Adrenal gland (tissue), 12 donors: ENCODE data around the gene OARD1. TPM values are rescaled to one million over a fixed set of nuclear protein-coding genes. Genes with fewer than 3 reads are reported as not detected.
A peak's percentile ranks its signal among the peaks of the same experiment; 100 is the strongest.

ENCODE experiments used
- DNase-seq, 7 donors: peaks; one replicate each; pipeline ENCODE4 v3.0.0-alpha.2; 2019 to 2020
- H3K27ac ChIP-seq, 5 donors: fragments of 200-600 bp; sonication (generic) in 4 of 5; 1 replicate in 3 of 5; 2 replicates in 2 of 5; pipeline versions ENCODE4 v1.5.1 to v1.8.0; 2016 to 2020; ENCODE audit warnings: mild to moderate bottlenecking in 1 of 5
- H3K27me3 ChIP-seq: fragments of 200-600 bp; 2 replicates; pipeline ENCODE4 v1.8.0; 2021
- H3K36me3 ChIP-seq, 2 donors: fragments of 200-600 bp; replicated peaks in 1 of 2; 1 replicate in 1 of 2; 2 replicates in 1 of 2; pipeline versions ENCODE4 v1.5.1 to v1.8.0; 2018 to 2022
- H3K4me1 ChIP-seq, 2 donors: fragments of 200-600 bp; replicated peaks in 1 of 2; 1 replicate in 1 of 2; 2 replicates in 1 of 2; pipeline versions ENCODE4 v1.5.1 to v1.8.0; 2018 to 2021
- H3K4me3 ChIP-seq, 4 donors: fragments of 200-600 bp; sonication (generic) in 3 of 4; one replicate each; pipeline ENCODE4 v1.5.1; 2016 to 2018
- H3K9me3 ChIP-seq, 3 donors: fragments of 200-600 bp; sonication (generic) in 1 of 3; replicated peaks in 1 of 3; 1 replicate in 2 of 3; 2 replicates in 1 of 3; pipeline versions ENCODE4 v1.5.1 to v1.8.0; 2016 to 2021
- CTCF ChIP-seq, 6 experiments: fragments of 450-650 bp in 4 of 6; fragments of 200-600 bp in 2 of 6; sonication (generic) in 1 of 6; IDR thresholded peaks; 1 replicate in 5 of 6; 2 replicates in 1 of 6; pipeline versions ENCODE4 v1.5.1 to v1.8.0; 2016 to 2021; ENCODE audit warnings: antibody characterized with exemption in 6 of 6, mild to moderate bottlenecking in 2 of 6, moderate library complexity in 1 of 6
- POLR2A ChIP-seq, 2 donors: fragments of 450-650 bp; IDR thresholded peaks; one replicate each; pipeline ENCODE4 v1.6.1; 2017; ENCODE audit warnings: antibody characterized with exemption in 2 of 2, mild to moderate bottlenecking in 2 of 2, moderate library complexity in 1 of 2
- WGBS, 4 donors: extraction: QIAGEN DNeasy Blood & Tissue Kit in 2 of 4; methylation state at CpG; one replicate each; pipeline versions ENCODE4 v1.1.5 to v1.1.7; 2013 to 2017; 5-methylcytosine and 5-hydroxymethylcytosine counted together
- intact Hi-C, 2 donors: fragments of 100-400 bp; cut with DNase I; formaldehyde crosslinking; loops; one replicate each; pipeline versions ENCODE4 v1.14.1 to v1.15.0; 2022 to 2023
- polyA plus RNA-seq, 3 donors: library from polyadenylated mRNA; stranded (reverse); fragments of 200-250 nt in 2 of 3; fragments of 350-450 nt in 1 of 3; fragmentation: Illumina TruSeq in 1 of 3; extraction: RNeasy Lipid Tissue Mini Kit (QIAGEN cat#74804) in 1 of 3; gene quantifications; one replicate each; pipeline ENCODE4 v1.2.3, GENCODE V29; 2013 to 2014
- total RNA-seq, 9 donors: library from RNA; depleted of rRNA in 4 of 9; stranded (reverse); fragments of >200 nt in 4 of 9; fragments of 120-200 nt in 1 of 9; fragmentation: NEBNext Ultra II Directional in 1 of 9; extraction: Animal tissue kit (Norgen Biotek cat#: 25700) in 1 of 9; gene quantifications; one replicate each; pipeline versions ENCODE4 v1.1.0 to v1.2.4, GENCODE V29; 2013 to 2023
- donor health status: healthy with polysubstance abuse.
- donor health status: Bipolar disorder and iron deficiency.
- donor health status: DM: yes; HTN: yes; CAD: no.
- donor health status: DM: no; HTN: no; CAD: no.
- donor health status: DM: no; HTN: no; CAD: no.
- donor health status: DM: yes; HTN: yes; CAD: no.

The OARD1 gene
- total and polyA plus RNA-seq, 12 donors: 10.1 to 44.4 (median 24.1) TPM

- intact Hi-C loops: no loop called here
Measured at GRCh38 chr6:41097467-41098090, 25.4 kb upstream of the OARD1 start.

GRCh38 chr6:41093729-41094128, 21.6 kb upstream of the OARD1 start:
- Histone ChIP-seq H3K9me3 (no peaks in the 10 kb centered on the region), H3K36me3 (peaks cover 0 to 94% of the 10 kb centered on the region in 2 donors)

More at GRCh38 chr6:41097467-41098090, 25.4 kb upstream of the OARD1 start:
- Histone ChIP-seq H3K4me1 (peaks cover 0 to 21% of the 10 kb centered on the region in 2 donors), H3K36me3 (peaks cover 0 to 74% of the 10 kb centered on the region in 2 donors), H3K27ac (peak overlapping the region in 1 of 5 donors; percentile 33), H3K27me3 (no peaks in the 10 kb centered on the region), H3K4me3 (no peak overlapping the region), H3K9me3 (no peaks in the 10 kb centered on the region)
- no peak for DNase-seq
- TF ChIP-seq CTCF (IDR thresholded peaks at IDR 0.05) (no peak), POLR2A (IDR thresholded peaks at IDR 0.05) (no peak)
- WGBS, 4 donors: 75 to 81% (median 75%) methylated on average over 5 of the region's 5 CpGs

GRCh38 chr6:41092421-41093140, 20.4 kb upstream of the OARD1 start:
- H3K4me1 ChIP-seq: peaks cover 0 to 18% of the 10 kb centered on the region in 2 donors
- WGBS, 4 donors: 94 to 100% (median 96%) methylated on average over 4 of the region's 4 CpGs
- no peaks in the 10 kb centered on the region for H3K27me3 ChIP-seq
- intact Hi-C loops: no loop called here
- H3K4me3 ChIP-seq: no peak overlapping the region
- no peak overlapping the region for H3K27ac ChIP-seq
- TF ChIP-seq CTCF (IDR thresholded peaks at IDR 0.05) (peak in 4 of 6 experiments; percentile 22 to 41 (median 28)), POLR2A (IDR thresholded peaks at IDR 0.05) (no peak)
- no peak for DNase-seq
- H3K36me3 ChIP-seq: peaks cover 0 to 82% of the 10 kb centered on the region in 2 donors
- no peaks in the 10 kb centered on the region for H3K9me3 ChIP-seq

More at GRCh38 chr6:41093729-41094128, 21.6 kb upstream of the OARD1 start:
- Histone ChIP-seq H3K27ac (peak overlapping the region in 1 of 5 donors; percentile 1), H3K27me3 (no peaks in the 10 kb centered on the region), H3K4me1 (peaks cover 0 to 21% of the 10 kb centered on the region in 2 donors), H3K4me3 (no peak overlapping the region)
- intact Hi-C loops: no loop called here
- TF ChIP-seq POLR2A (IDR thresholded peaks at IDR 0.05) (peak in 1 of 2 donors; percentile 26), CTCF (IDR thresholded peaks at IDR 0.05) (no peak)
- 77 to 81% (median 79%) methylated on average over 6 of the region's 6 CpGs for WGBS, 4 donors
- DNase-seq: peak in 6 of 7 donors; percentile 32 to 76 (median 60)
